ENCODE data around the gene TENT5C.

DNA sequence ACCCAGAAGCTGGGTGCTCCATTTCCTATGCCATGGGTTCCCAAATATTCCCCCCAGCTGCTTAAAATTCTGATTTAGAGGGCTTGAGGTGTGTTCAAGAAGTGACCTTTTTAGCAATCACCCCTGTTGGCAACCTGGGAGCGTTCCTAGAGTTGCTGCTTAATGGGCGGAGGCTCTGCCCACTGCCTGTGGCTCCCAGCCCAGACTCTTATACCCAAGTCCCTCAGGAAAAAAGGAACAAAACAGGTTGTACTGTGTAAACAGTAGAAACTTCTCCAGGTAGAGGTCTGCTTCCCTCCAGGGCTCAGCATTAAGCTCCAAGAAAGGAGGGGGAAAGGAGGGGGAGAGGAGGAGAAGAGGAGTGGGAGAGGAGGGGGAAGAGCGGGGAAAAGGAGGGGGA is 14.6 kb upstream of the TENT5C start:
- TF ChIP-seq, protein P1, sequence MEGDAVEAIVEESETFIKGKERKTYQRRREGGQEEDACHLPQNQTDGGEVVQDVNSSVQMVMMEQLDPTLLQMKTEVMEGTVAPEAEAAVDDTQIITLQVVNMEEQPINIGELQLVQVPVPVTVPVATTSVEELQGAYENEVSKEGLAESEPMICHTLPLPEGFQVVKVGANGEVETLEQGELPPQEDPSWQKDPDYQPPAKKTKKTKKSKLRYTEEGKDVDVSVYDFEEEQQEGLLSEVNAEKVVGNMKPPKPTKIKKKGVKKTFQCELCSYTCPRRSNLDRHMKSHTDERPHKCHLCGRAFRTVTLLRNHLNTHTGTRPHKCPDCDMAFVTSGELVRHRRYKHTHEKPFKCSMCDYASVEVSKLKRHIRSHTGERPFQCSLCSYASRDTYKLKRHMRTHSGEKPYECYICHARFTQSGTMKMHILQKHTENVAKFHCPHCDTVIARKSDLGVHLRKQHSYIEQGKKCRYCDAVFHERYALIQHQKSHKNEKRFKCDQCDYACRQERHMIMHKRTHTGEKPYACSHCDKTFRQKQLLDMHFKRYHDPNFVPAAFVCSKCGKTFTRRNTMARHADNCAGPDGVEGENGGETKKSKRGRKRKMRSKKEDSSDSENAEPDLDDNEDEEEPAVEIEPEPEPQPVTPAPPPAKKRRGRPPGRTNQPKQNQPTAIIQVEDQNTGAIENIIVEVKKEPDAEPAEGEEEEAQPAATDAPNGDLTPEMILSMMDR (IDR thresholded peaks at IDR 0.05) = no peak
- TF ChIP-seq POLR2A (IDR thresholded peaks at IDR 0.05) = no peak
